Right ventricle myocardium inferior (tissue), 1 donor: Measurements from ENCODE around the gene RAET1E. TPM values are rescaled to one million over a fixed set of nuclear protein-coding genes. Genes with fewer than 3 reads are reported as not detected.
"Not testable (repeated sequence)": the region's sequence is repeated elsewhere in the genome, so short reads cannot be mapped to it uniquely, and the experiment has no call there.

Experiments
- ATAC-seq: fragments of 200-7000 bp; cut with Tn5 transposase; one replicate; pipeline ENCODE4 v1.9.1; 2020; ENCODE audit warnings: mild to moderate bottlenecking, moderate library complexity
- DNase-seq: peaks from one replicate; pipeline ENCODE4 v3.0.0; 2021; ENCODE audit errors: missing footprints
- intact Hi-C: fragments of 100-400 bp; cut with DNase I; formaldehyde crosslinking; loops from one replicate; pipeline ENCODE4 v1.11.0; 2022
- total RNA-seq: library from RNA; stranded (reverse); fragmentation: NEBNext Ultra II Directional; extraction: Animal tissue kit (Norgen Biotek cat#: 25700); gene quantifications from one replicate; pipeline ENCODE4 v1.2.1, GENCODE V29; 2021
- donor health status: DM: no; HTN: yes; CAD: no; lungs with severe emphysema.

The RAET1E gene
- total RNA-seq, 1 donor from 2014 or later: 0.27 TPM

DNA sequence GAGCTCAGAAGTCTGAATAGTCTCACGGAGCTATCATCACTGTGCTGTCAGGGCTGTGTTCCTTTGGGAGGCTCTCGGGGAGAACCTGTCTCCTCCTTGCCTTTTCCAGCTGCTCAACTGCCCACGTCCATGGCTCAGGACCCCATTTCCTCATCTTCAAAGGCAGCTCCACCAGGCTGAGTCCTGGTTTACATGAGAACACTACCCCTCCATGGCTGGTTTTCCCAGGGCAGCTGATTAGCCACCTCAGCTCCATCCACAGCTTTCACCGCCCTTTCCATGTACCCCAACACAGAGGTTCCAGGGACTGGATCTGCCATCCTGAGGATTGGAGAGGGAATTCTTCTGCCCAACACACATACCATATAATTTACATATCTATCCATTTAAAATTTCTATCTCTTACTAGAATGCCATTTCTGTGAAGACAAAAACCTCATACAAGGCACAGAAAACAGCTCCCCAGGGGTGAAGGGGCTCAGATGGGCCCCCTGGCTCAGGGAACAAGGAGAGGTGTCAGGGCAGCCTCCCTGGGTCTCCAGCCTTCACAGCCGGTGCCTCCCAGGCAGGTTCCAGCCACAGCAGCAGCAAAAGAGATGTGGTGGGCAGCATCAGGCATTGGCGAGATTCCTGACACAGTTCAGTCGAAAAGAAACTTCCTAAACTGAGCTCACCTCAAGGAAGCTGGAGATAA is 2.2 kb upstream of the RAET1E start:
- intact Hi-C loops: no loop called here
- no peak for ATAC-seq
- DNase-seq: no peak

DNA sequence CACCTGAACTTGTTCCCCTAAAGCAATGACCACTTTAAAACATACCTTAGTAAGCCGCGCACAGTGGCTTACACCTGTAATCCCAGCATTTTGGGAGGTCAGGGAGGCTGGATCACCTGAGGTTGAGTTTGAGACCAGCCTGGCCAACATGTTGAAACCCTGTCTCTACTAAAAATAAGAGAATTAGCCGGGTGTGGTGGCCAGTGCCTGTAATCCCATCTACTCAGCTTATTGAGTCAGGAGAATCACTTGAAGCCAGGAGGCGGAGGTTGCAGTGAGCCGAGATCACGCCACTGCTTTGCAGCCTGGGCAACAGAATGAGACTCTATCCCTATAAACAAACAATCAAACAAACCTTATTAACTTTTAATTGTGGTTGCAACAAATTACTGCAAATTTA is 1.6 kb upstream of the RAET1E start:
- ATAC-seq (no peak), DNase-seq (no peak)
- intact Hi-C loops: no loop called here

DNA sequence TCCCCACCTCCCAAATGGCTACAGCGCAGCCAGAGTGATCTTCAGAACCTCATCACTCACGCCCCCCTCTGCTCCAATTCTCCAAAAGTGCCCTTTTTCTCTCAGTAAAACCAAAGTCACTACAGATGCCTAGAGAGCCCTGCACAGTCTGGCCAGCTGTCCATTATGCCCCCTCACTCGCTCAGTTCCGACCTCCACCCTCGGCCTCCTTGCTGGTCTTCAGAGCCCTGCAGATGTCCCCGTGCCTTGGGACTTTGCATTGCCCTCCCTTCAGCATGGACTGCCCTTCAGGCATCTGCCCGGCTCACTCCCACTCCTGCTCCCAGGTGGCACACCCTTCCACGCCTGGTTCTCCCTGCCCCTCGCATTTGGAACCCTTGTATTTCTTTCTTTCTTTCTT is 1.1 kb upstream of the RAET1E start:
- ATAC-seq (no peak), DNase-seq (no peak)
- intact Hi-C loops: no loop called here

DNA sequence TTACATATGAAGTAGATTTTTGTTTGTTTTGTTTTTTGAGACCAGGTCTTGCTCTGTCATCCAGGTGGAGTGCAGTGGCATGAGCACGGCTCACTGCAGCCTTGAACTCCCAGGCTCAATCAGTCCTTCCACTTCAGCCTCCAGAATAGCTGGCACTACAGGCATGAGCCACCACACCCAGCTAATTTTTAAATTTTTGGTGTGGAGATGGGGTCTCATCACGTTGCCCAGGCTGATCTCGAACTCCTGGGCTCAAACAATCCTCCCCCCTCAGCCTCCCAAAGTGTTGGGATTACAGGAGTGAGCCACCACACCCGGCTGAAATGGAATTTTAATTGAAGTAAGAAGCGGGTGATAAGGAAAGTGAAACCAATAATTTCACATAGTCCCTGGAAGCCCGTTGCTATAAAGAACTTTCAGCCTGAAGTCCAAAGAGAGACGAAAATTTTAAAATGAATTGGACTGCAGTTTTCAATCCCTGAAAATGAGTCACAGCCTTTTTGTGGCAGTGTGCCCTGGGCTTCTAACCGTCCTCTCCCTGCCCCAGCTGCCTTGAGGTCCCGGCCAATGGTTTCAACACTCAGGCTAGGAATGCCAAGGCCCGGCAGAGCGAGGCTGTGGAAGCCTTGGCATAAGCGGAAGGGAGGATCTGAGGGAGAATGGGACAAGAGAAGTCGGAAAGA is 757 bp downstream of the RAET1E start:
- DNase-seq (peak; percentile 87), ATAC-seq (peak; percentile 91)
- intact Hi-C loops: no loop called here

DNA sequence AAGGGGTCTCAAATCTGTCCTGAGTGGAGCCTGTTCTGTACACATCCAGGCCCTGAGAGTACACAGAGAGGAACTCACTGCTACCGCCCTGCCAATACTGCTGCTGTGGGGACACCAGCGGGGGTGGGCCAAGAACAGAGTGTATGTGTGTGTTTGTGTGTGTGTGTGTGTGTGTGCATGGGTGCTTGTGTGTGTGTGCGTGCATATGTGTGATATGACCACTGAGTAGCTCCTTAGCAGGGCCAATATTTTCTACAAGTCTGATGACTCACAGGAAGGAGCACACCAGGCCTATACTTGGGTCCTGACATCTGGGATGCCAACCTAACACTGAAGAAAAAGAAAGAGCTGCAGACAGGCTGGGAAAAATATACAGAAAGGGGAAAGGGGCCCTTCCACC is 1.4 kb downstream of the RAET1E start:
- DNase-seq: no peak
- ATAC-seq: no peak
- intact Hi-C loops: no loop called here

DNA sequence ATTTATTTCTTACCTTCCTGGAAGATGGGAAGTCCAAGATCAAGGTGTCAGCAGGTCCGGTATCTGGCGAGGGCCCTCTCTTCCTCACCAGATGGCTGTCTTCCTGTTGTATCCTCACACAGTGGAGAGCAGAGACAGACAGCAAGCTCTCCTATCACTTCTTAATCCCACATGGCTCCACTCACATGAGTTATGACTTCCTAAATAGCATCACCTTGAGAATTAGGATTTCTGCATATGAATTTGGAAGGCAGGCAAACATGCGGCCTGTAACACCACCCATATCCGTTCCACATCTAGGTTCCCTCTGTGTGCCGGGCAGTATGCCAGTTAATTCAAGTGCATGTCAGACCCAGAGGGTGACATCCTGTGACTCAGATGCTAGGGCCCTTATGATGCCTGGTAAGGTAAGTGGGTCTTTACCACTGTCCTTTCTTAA is 2.1 kb downstream of the RAET1E start:
- ATAC-seq: peak; percentile 55
- intact Hi-C loops: no loop called here
- no peak for DNase-seq

DNA sequence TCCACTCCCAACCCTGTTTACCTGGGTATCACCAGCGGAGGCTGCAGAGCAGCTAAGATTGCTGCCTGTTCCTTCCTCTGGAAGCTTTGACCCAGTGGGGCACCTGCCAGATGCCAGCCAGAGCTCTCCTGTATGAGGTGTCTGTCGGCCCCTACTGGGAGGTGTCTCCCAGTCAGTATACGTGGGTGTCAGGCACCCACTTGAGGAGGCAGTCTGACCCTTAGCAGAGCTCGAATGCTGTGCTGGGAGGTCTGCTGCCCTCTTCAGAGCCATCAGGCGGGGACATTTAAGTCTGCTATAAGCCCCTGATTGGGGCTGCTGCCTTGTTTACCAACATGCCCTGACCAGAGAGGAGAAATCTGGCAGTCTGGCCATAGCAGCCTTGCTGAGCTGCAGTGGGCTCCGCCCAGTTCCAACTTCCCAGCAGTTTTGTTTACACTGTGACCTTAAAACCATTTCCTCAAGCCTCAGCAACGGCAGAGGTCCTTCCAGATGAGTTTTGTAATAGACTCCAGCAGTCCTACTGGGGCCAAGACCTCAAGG is 2.8 kb downstream of the RAET1E start:
- no peak for DNase-seq
- intact Hi-C loops: no loop called here
- peak; percentile 82 for ATAC-seq

DNA sequence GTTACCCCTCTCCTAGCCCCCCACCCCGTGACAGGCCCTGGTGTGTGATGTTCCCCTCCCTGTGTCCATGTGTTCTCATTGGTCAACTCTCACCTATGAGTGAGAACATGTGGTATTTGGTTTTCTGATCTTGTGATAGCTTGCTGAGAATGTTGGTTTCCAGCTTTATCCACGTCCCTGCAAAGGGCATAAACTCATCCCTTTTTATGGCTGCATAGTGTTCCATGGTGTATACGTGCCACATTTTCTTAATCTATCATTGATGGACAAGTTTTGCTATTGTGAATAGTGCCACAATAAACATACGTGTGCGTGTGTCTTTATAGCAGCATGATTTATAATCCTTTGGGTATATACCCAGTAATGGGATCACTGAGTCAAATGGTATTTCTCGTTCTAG is 6.0 kb downstream of the RAET1E start:
- intact Hi-C loops, ATAC-seq, DNase-seq: not testable (repeated sequence)

DNA sequence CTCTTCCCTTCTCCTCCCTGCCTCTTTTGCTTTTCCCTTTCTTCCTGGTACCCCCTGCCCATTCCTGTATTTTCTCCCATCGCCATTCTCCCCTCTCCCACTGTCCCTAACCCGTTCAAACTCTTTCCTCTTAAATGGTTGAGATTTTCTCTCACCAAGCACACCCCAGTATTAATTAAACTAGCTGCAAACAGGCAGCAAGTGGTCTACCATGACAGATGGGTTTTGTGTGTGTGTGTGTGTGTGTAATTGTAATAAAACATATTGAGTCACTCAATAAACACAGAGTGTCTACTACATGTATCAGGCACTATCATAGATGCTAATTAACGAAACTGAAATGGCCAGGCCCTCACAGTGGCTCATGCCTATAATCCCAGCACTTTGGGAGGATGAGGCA is 6.7 kb downstream of the RAET1E start:
- ATAC-seq (no peak), DNase-seq (no peak)
- intact Hi-C loops: no loop called here

DNA sequence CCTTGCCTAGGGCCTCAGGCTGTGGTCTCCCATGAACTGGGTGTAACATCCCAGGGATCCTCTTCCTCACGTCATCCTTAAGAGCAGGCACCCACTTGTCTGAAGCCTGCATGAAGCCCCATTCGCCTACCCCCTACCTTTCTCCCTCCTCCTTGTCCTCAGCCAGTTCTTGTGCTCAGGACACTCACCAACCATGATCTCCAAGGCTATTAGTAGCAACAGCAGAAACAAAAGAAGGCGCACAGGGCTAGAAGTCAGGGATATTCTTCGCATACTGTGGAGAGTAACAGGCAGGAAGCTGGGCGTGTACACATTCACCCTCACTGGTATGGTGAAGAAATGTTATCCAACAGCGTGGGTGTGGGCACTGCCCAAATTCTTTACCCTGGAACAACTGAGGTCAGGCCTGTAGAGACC is 7.3 kb downstream of the RAET1E start:
- DNase-seq (no peak), ATAC-seq (no peak)
- intact Hi-C loops: no loop called here

DNA sequence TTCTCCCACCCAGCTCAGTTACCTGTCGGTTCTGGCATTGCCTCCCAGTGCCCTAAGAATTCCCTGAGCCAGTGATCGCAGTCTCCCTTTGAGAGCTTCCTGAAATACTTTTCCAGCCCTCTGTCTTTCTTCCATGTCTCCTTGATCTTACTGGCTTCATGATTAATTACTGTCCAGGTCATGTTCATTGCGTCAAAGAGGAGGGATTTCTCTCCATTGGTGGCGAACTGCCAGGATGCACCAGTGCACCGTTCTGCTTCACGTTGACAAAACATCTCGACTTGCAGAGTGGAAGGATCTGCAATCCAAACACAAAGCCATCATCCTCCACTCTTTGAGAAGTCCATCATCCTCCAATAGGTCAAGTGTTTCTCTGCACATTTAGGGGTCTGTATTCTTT is 8.6 kb downstream of the RAET1E start:
- no peak for DNase-seq
- intact Hi-C loops: loop anchor here (5.0 kb wide), 1 partner anchor 33 kb away; the partner anchor contains the start of gene RAET1G
- ATAC-seq: no peak

DNA sequence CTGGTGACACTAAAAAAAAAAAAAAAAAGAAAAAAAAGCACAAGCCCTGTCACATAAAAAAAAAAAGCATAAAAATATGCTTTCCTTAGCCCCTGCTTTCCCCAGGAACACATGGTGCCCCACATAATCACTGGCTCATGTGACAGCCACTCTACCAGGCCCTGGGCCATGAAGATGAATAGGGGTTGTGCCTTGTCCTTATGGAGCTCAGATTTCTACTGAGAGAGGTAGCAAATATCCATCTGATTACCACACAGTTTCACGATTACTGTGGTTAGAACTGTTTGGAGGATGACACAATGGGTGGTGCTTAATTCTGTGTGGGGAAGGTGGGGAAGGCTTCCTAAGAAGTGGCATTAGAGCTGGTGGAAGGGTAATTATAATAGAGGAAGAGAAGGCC is 9.3 kb downstream of the RAET1E start:
- no peak for DNase-seq
- intact Hi-C loops: loop anchor here (5.0 kb wide), 1 partner anchor 34 kb away; the partner anchor contains the start of gene RAET1G
- no peak for ATAC-seq

DNA sequence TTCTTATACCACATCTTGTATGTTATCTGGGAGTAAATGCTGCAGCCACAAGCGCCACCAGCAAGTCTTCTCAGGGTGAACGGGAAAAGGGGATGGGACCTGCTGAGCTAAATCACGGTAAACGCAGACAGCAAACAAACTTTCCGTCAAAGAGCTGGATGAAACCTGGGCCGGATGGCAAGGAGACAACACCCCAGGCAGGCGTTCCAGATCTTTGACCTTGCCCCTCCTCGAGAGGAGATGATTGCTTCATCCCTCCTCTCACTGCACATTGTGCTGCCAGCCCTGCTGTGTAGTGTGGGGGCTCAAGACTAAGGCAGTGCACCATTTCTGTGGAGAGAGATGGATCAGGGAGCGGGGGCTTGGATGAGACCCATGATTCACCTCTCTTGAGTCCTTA is 9.8 kb downstream of the RAET1E start:
- intact Hi-C loops: loop anchor here (5.0 kb wide), 1 partner anchor 34 kb away; the partner anchor contains the start of gene RAET1G
- ATAC-seq: no peak
- DNase-seq: no peak

DNA sequence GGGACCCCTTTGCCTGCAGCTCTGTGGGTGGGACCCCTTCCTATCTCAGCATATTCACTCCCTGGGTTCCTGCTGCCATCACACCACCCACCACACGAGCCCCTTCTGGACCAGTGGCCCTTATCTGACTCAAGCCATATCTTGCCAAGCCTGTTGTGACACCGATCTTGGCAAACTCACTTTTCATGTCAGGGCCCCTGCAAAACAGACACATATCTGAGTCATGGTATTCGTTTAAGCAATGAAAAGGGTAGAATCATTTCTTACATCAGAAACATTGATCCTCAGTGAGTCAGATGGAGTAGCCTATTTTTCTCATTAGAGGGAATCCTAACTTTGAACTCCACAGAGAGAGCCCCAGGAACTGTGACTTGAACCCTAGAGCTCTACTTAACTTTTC is 10.6 kb downstream of the RAET1E start:
- ATAC-seq (no peak), DNase-seq (no peak)
- intact Hi-C loops: loop anchor here (5.0 kb wide), 1 partner anchor 35 kb away; the partner anchor contains the start of gene RAET1G

DNA sequence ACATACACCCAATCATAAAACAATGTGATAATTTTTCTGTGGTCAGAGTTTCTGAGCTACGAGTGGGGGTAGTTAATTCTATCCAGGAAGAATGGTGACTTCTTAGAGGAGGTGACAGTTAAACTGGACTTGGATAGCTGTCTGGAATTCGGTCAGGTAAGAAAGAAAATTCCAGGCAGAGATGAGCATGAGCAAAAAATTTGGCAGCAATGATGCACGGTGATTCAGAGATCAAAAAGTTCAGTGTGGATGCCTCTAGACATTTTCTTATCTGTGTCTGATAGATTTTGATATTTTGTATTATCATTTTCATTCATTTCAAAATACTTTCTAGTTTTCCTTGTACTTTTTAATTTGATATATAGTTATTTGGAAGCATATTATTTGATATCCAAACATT is 12.0 kb downstream of the RAET1E start:
- intact Hi-C loops: loop anchor here (5.0 kb wide), 1 partner anchor 36 kb away; the partner anchor contains the start of gene RAET1G
- DNase-seq: no peak
- ATAC-seq: no peak

DNA sequence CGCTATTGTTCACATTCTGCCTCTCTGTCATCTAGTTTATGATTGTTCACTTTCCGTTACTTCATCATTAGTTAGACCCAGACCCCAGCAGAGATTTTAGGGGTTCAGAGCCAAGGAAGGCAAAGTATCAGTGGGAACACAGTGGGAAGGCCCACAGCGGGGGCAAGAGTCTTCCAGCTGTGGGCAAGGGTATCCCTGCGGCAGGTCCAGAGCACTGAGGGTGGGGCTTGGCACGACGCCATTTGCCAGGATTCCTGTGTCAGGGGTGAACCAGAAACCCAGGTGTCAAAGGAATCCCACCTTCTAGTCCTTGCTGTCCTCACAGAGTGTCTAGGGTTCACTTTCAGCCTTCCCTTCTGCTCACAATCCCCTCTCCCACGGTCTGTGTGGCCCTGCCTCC is 13.3 kb downstream of the RAET1E start:
- no peak for DNase-seq
- intact Hi-C loops: loop anchor here (5.0 kb wide), 1 partner anchor 38 kb away; the partner anchor contains the start of gene RAET1G
- ATAC-seq: no peak

DNA sequence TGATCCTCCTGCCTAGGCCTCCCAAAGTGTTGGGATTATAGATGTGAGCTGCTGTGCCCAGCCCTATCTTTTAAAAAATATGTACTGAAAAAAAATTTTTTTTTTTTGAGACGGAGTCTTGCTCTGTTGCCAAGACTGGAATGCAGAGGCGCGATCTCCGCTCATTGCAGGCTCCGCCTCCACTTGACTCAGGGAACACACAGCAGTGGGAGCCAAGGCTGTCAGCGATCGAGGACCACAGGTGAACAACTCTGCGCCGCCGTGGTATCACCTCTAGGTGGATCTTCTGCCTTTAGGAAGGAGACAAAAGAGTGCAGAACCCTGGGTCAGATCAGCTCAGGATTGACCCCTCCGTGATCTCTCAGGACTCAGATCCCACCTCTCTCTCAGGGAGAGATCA is 13.7 kb downstream of the RAET1E start:
- ATAC-seq (peak; percentile 61), DNase-seq (no peak)
- intact Hi-C loops: no loop called here

DNA sequence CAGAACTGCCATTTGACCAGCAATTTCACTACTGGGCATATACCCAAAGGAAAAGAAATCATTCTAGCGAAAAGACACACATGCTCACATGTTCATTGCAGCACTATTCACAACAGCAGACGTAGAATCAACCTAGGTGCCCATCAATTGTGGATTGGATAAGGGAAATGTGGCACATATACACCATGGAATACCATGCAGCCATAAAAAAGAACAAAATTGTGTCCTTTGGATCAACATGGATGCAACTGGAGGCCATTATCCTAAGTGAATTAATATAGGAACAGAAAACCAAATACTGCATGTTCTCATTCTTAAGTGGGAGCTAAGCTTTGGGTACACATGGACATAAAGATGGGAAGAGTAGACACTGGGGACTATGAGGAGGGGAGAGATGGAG is 16.1 kb downstream of the RAET1E start:
- ATAC-seq (no peak), DNase-seq (no peak)
- intact Hi-C loops: no loop called here

DNA sequence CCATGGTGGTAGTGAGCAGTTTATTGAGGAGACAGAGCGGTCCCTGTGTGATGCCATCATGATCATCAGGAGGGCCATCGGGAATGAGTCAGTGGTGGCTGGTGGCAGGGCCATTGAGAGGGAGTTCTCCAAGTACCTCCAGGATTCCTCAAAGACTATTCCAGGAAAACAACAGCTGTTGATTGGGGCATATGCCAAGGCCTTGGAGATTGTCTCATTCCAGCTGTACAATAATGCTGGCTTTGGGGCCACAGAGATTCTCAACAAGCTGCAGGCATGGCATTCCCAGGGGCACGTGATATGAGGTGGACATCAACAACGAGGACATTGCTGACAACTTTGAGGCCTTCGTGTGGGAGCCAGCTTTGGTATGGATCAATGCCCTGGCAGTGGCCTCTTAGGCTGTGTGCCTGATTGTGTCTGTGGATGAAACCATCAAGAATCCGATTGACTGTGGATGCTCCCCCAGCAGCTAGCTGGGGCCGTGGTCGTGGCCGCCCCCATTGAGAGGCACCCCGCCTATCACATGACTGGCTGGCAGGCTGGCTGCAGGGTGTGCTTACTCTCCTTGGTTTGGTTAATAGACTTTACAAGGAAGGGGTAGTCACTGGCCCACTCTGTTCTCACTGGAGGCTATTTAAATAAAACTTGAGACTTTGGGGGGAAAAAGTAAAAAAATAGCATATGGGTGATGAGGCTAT is 16.7 kb downstream of the RAET1E start:
- intact Hi-C loops: no loop called here
- ATAC-seq (no peak), DNase-seq (no peak)
